Measurements from ENCODE around the gene NPAS3.

Gene NPAS3

DNA sequence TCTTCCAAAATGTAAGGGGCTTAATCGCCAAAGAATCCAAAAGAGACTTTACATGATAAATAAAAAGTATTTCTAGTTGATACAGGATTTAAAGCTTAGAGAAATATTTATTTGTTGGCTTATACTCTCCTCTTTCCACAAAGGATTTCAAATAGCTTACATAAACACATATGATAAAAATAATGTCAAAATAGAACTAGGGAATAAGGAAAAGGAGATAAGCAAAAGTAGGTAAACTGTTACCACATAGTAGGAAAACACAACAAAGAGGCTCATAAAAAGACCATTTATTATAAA lies 625.2 kb downstream of the NPAS3 start:
- no peak for DNase-seq

GRCh38 chr14:33564774-33565630 lies 626.3 kb downstream of the NPAS3 start:
- DNase-seq = peak; percentile 51

DNA sequence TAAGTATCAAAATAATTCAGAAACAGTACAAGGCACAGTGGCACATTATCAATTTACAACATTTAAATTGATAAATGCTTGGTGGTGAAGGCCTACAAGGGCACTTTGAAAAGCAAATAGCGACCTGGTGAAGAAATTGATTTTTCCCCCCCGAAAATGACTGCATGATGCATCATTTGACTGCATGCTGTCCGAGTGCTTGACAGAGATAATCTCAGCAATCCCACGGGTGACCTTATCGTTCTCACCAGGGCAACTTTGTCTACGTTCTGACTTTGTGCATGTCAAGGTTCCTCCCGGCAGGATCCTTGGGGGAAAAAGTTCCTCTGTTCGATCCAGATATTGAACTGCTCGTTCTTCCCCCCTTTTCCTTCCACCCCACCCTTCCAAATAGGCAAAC lies 627.4 kb downstream of the NPAS3 start:
- DNase-seq = no peak

GRCh38 chr14:33567023-33567728 lies 628.5 kb downstream of the NPAS3 start:
- DNase-seq = no peak

- no peak for DNase-seq
Measured at GRCh38 chr14:33567731-33568130, 629.1 kb downstream of the NPAS3 start.

DNA sequence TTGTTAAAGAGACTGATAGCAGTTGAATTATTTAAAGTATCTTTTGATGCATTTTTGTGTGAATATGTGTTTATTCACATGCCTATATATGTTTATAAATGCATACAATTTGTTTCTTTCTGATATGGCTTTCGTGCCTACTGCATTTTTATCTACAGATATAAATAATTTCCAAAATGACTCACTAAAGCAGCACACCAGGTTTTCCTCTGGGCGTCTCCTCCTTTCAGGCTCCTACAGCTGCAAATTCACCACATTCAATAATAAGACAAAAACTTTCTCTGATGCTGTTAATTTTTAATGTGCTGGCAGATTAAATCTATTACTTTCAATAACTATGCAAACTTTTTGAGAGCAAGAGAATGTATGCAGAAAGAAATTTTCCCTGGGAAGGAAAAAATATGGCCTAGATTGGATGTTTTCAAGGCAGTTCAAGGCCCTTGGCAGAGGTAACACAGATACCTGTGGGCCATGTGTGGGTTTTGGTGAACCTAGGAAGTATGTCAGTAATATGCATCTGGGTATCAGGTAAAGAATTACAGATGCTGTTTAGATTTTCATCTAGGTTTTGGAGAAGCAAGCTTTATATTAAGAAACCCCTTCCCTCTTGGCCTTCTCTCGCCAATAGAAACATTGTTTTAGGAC lies 630.4 kb downstream of the NPAS3 start:
- DNase-seq = no peak

DNA sequence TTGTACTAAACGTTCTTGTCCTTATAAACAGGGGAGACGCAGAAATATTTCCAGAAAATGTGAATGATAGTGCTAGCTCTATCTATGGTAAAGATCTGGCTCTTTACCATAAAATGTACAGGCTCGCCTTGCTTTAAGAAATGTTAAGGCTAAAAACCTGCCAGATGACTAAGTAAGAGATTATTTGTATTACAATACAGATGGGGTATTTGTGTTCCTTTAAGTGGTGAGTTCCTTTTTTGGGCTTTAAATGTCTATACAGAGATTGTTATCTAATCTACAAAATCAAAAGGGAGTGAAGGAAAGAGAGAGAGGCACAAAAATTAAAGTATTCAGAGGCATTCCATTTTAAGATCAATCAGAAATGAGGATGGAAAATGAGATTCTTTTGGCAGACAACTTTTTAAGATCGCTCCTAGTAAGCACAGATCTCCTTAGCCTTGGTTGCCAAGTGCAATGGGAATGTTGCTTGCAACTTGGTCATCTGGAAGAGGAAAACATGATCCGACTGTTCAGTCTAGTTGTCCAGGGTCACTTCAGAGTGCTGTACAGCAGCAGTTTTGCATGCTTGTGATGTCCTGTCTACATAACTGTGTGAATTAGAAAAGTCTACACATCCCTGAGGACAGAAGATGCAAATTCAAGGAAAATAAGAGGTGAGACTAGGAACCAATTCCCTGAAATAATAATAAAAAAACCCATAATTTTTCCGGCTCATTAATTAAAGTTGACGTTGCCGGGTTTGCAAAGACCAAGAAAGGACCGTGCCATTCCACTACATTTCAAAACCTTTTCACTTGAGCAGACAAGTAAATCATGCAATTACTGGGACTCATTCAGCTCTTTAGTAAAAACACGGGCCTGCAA lies 631.4 kb downstream of the NPAS3 start:
- DNase-seq = peak; percentile 67

DNA sequence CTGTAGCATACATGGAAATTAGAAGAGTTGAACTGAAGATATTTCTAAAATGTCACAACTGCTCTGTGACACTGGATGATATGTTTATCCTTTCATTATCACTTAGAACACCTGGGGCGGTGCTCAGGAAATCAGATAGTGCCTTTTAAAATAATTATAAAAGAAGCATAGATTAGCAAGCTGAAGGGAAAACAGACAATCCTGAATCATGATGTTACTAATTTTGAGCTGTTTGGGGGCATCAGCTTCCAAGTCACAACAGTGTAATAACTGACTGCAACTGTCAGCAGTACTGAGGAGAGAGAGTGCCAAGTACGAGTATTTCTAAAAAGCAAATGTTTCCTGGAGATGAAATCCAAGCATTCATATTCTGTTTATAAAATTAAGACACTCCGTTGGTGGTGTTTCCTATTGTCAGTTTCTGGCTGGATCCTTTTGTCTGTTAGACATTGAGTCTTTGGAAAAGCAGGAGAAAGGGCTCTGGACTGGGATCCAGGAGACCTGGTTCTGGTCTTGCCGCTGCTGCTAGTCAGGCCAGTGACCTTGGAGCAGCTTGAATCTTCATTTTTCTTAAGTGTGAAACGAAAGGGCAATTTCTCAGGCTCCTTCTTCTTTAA lies 632.1 kb downstream of the NPAS3 start:
- DNase-seq = no peak

DNA sequence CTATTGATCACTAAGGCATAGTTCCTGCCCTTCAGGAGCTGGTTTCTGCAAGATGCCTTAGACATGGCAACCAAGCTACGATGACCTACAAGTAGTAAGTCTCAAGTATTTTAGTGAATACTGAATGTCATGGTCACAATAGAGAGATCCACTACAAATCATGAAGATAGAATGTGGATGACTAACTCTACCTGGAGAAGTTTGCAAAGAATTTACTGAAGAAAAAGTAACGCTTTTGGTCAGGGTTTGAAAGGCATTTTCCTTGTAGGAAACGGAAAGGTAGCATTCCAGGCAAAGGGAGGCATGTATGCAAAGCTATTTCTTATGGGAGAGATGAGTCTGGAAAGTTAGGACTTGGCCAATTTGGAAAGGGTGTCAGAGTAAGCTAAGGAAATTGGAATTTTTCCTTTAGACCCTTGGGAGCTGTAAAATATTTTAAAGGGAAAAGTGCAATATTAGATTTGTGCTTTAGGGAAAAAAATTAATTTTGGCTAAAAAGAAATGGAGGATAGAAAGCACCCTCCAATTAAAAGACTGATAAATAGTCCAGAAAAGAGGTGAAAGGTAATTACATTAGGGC lies 634.7 kb downstream of the NPAS3 start:
- DNase-seq = peak; percentile 31

GRCh38 chr14:33576014-33576413 lies 637.3 kb downstream of the NPAS3 start:
- no peak for DNase-seq

- no peak for DNase-seq
Measured at GRCh38 chr14:33578461-33579216, 640.0 kb downstream of the NPAS3 start.

- no peak for DNase-seq
Measured at GRCh38 chr14:33580231-33580749, 641.6 kb downstream of the NPAS3 start.

GRCh38 chr14:33580841-33581240 lies 642.2 kb downstream of the NPAS3 start:
- DNase-seq = no peak

GRCh38 chr14:33584697-33585096 lies 646.0 kb downstream of the NPAS3 start:
- DNase-seq = no peak

GRCh38 chr14:33586806-33587205 lies 648.1 kb downstream of the NPAS3 start:
- DNase-seq = no peak

GRCh38 chr14:33587791-33588190 lies 649.1 kb downstream of the NPAS3 start:
- peak; percentile 49 for DNase-seq

DNA sequence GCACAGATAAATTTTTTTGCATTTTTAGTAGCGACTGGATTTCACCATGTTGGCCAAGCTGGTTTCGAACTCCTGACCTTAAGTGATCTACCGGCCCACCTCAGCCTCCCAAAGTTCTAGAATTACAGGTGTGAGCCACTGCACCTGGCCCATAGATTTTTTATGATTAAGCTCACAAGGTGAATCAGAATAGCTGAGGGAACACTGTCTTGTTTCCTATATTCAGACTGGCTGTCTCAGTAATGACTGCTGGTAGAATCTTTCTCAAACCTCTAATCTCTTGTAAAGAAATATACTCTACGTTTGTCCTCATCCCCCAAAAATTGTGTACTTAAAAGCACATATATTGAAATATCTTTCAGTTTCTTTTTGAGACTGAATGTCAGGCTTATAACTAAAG lies 650.1 kb downstream of the NPAS3 start:
- no peak for DNase-seq

GRCh38 chr14:33589334-33589733 lies 650.7 kb downstream of the NPAS3 start:
- DNase-seq = peak; percentile 85

GRCh38 chr14:33590891-33591630 lies 652.4 kb downstream of the NPAS3 start:
- no peak for DNase-seq

DNA sequence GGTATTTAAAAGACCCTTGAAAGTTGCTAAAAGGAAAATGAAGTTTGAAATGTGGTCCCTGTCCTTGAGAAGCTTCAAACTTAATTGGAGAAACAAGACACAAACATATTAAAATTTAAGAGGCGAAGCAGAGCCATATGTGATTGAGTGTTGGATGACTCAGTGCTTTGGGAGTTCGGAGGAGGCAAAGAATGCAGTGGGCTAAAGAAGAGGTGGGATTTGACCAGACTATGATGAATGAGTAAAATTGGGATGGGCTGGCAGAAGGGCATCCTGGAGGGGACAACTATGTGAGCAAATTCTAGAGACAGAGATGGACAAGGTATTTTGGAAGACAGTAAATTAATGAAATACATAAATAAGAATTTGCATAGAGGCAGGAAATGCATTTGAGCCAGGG lies 653.6 kb downstream of the NPAS3 start:
- peak; percentile 65 for DNase-seq
